Neural cell (in vitro differentiated cells): ENCODE data around the gene CPSF2.

Source experiments
- EP300 ChIP-seq: fragments of 450-650 bp; conservative IDR thresholded peaks from 2 replicates; pipeline ENCODE4 v1.6.1; 2014; ENCODE audit warnings: antibody characterized with exemption, mild to moderate bottlenecking, moderate library complexity; ENCODE audit not compliant: poor library complexity, severe bottlenecking
- EZH2 ChIP-seq: fragments of 200-600, 300-800 bp; shearing (Covaris generic), sonication (generic); IDR thresholded peaks from 2 replicates; pipeline ENCODE4 v1.6.1; 2014; ENCODE audit warnings: antibody characterized with exemption, low read length, borderline replicate concordance, mild to moderate bottlenecking; ENCODE audit not compliant: insufficient read depth, poor library complexity, severe bottlenecking
- MXI1 ChIP-seq: fragments of 450-650 bp; conservative IDR thresholded peaks from 2 replicates; pipeline ENCODE4 v1.6.1; 2014; ENCODE audit warnings: antibody characterized with exemption, mild to moderate bottlenecking; ENCODE audit not compliant: poor library complexity, severe bottlenecking
- POLR2AphosphoS5 ChIP-seq: IDR thresholded peaks from 2 replicates; pipeline ENCODE4 v1.6.1; 2012
- RAD21 ChIP-seq: fragments of 450-650 bp; conservative IDR thresholded peaks from 2 replicates; pipeline ENCODE4 v1.6.1; 2014; ENCODE audit warnings: antibody characterized with exemption, mild to moderate bottlenecking, moderate library complexity
- REST ChIP-seq: IDR thresholded peaks from 2 replicates; pipeline ENCODE4 v1.6.1; 2012; ENCODE audit warnings: borderline replicate concordance
- SMC3 ChIP-seq: fragments of 450-650 bp; conservative IDR thresholded peaks from 2 replicates; pipeline ENCODE4 v1.6.1; 2014; ENCODE audit warnings: antibody characterized with exemption, mild to moderate bottlenecking, moderate library complexity; ENCODE audit not compliant: poor library complexity
- TF ChIP-seq, protein P1 (sequence below): fragments of 450-650 bp; IDR thresholded peaks from 2 replicates; pipeline ENCODE4 v1.5.1; 2014; ENCODE audit warnings: antibody characterized with exemption, mild to moderate bottlenecking, moderate library complexity; ENCODE audit not compliant: poor library complexity, severe bottlenecking

DNA sequence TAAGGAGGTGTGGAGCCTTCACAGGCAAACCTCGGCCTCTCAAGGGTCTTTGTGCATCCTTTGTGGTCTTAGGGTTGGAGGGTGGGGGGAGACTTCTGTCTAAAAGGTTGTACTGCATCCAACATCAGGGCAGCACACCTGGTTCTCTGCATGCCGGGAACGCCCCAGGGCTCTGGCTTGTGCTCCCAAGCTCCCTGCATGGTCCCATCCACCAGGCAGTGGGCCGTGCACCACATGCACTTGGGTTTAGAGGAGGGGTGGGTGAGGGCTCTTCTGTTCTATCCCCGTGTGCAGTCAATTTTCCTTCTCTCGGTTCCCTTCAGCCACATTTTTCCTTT is 86.1 kb downstream of the CPSF2 start:
- no peak for TF ChIP-seq REST
- no peak for TF ChIP-seq POLR2AphosphoS5
- TF ChIP-seq EP300 = no peak
- no peak for TF ChIP-seq SMC3
- TF ChIP-seq, protein P1, sequence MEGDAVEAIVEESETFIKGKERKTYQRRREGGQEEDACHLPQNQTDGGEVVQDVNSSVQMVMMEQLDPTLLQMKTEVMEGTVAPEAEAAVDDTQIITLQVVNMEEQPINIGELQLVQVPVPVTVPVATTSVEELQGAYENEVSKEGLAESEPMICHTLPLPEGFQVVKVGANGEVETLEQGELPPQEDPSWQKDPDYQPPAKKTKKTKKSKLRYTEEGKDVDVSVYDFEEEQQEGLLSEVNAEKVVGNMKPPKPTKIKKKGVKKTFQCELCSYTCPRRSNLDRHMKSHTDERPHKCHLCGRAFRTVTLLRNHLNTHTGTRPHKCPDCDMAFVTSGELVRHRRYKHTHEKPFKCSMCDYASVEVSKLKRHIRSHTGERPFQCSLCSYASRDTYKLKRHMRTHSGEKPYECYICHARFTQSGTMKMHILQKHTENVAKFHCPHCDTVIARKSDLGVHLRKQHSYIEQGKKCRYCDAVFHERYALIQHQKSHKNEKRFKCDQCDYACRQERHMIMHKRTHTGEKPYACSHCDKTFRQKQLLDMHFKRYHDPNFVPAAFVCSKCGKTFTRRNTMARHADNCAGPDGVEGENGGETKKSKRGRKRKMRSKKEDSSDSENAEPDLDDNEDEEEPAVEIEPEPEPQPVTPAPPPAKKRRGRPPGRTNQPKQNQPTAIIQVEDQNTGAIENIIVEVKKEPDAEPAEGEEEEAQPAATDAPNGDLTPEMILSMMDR = no peak
- no peak for TF ChIP-seq MXI1
- no peak for TF ChIP-seq EZH2
- TF ChIP-seq RAD21 = no peak
